ENCODE measurements around the gene ASAP3. TPM values are rescaled to one million over a fixed set of nuclear protein-coding genes. Genes with fewer than 3 reads are reported as not detected.
"Not testable (repeated sequence)": the region's sequence is repeated elsewhere in the genome, so short reads cannot be mapped to it uniquely, and the experiment has no call there.

The ASAP3 gene
- total RNA-seq, 1 donor from 2014 or later: 45.9 TPM

- no peaks in the 10 kb centered on the region for H3K9me3 ChIP-seq (ENCODE audit: control insufficient read depth in 3 of 3, low read length in 3 of 3)
- H3K36me3 ChIP-seq (ENCODE audit: control insufficient read depth in 3 of 3, insufficient read depth in 3 of 3, low read length in 3 of 3): no peaks in the 10 kb centered on the region
- H3K4me1 ChIP-seq (ENCODE audit: control insufficient read depth in 3 of 3, insufficient read depth in 3 of 3, low read length in 3 of 3): no peaks in the 10 kb centered on the region
- H3K27ac ChIP-seq (ENCODE audit: low read depth, low read length): no peak overlapping the region
- no peak overlapping the region for H3K4me3 ChIP-seq (ENCODE audit: low read length in 3 of 3)
- H3K27me3 ChIP-seq (ENCODE audit: control insufficient read depth in 3 of 3, insufficient read depth in 3 of 3, low read length in 3 of 3): no peaks in the 10 kb centered on the region
- H3K9ac ChIP-seq (ENCODE audit: low read depth in 1 of 3, low read length in 3 of 3): no peak overlapping the region
Observed at GRCh38 chr1:23514111-23514679, 30.2 kb upstream of the ASAP3 start.

- Histone ChIP-seq H3K27ac (ENCODE audit: low read depth, low read length) (no peak overlapping the region), H3K36me3 (ENCODE audit: control insufficient read depth in 3 of 3, insufficient read depth in 3 of 3, low read length in 3 of 3) (no peaks in the 10 kb centered on the region), H3K9ac (ENCODE audit: low read depth in 1 of 3, low read length in 3 of 3) (no peak overlapping the region), H3K4me1 (ENCODE audit: control insufficient read depth in 3 of 3, insufficient read depth in 3 of 3, low read length in 3 of 3) (no peaks in the 10 kb centered on the region), H3K27me3 (ENCODE audit: control insufficient read depth in 3 of 3, insufficient read depth in 3 of 3, low read length in 3 of 3) (peaks cover 0 to 2% (median 0%) of the 10 kb centered on the region in 3 donors), H3K9me3 (ENCODE audit: control insufficient read depth in 3 of 3, low read length in 3 of 3) (no peaks in the 10 kb centered on the region), H3K4me3 (ENCODE audit: low read length in 3 of 3) (no peak overlapping the region)
Observed at GRCh38 chr1:23509896-23510295, 25.9 kb upstream of the ASAP3 start.

- peaks cover 0 to 3% (median 0%) of the 10 kb centered on the region in 3 donors for H3K27me3 ChIP-seq (ENCODE audit: control insufficient read depth in 3 of 3, insufficient read depth in 3 of 3, low read length in 3 of 3)
- H3K9ac ChIP-seq (ENCODE audit: low read depth in 1 of 3, low read length in 3 of 3): no peak overlapping the region
- H3K4me3 ChIP-seq (ENCODE audit: low read length in 3 of 3): no peak overlapping the region
- H3K27ac ChIP-seq (ENCODE audit: low read depth, low read length): no peak overlapping the region
- no peaks in the 10 kb centered on the region for H3K4me1 ChIP-seq (ENCODE audit: control insufficient read depth in 3 of 3, insufficient read depth in 3 of 3, low read length in 3 of 3)
- H3K36me3 ChIP-seq (ENCODE audit: control insufficient read depth in 3 of 3, insufficient read depth in 3 of 3, low read length in 3 of 3): no peaks in the 10 kb centered on the region
- H3K9me3 ChIP-seq (ENCODE audit: control insufficient read depth in 3 of 3, low read length in 3 of 3): no peaks in the 10 kb centered on the region
Observed at GRCh38 chr1:23506376-23507107, 22.6 kb upstream of the ASAP3 start.

- Histone ChIP-seq H3K36me3 (ENCODE audit: control insufficient read depth in 3 of 3, insufficient read depth in 3 of 3, low read length in 3 of 3) (no peaks in the 10 kb centered on the region), H3K9ac (ENCODE audit: low read depth in 1 of 3, low read length in 3 of 3) (no peak overlapping the region), H3K4me1 (ENCODE audit: control insufficient read depth in 3 of 3, insufficient read depth in 3 of 3, low read length in 3 of 3) (no peaks in the 10 kb centered on the region), H3K27me3 (ENCODE audit: control insufficient read depth in 3 of 3, insufficient read depth in 3 of 3, low read length in 3 of 3) (peaks cover 0 to 3% (median 0%) of the 10 kb centered on the region in 3 donors), H3K4me3 (ENCODE audit: low read length in 3 of 3) (no peak overlapping the region), H3K27ac (ENCODE audit: low read depth, low read length) (no peak overlapping the region), H3K9me3 (ENCODE audit: control insufficient read depth in 3 of 3, low read length in 3 of 3) (no peaks in the 10 kb centered on the region)
Observed at GRCh38 chr1:23505851-23506250, 21.9 kb upstream of the ASAP3 start.

- not testable (repeated sequence) for H3K27ac ChIP-seq (ENCODE audit: low read depth, low read length); H3K9ac ChIP-seq (ENCODE audit: low read depth in 1 of 3, low read length in 3 of 3); H3K4me3 ChIP-seq (ENCODE audit: low read length in 3 of 3); H3K27me3 ChIP-seq (ENCODE audit: control insufficient read depth in 3 of 3, insufficient read depth in 3 of 3, low read length in 3 of 3); H3K4me1 ChIP-seq (ENCODE audit: control insufficient read depth in 3 of 3, insufficient read depth in 3 of 3, low read length in 3 of 3); H3K36me3 ChIP-seq (ENCODE audit: control insufficient read depth in 3 of 3, insufficient read depth in 3 of 3, low read length in 3 of 3); H3K9me3 ChIP-seq (ENCODE audit: control insufficient read depth in 3 of 3, low read length in 3 of 3)
Observed at GRCh38 chr1:23504156-23504555, 20.2 kb upstream of the ASAP3 start.

GRCh38 chr1:23502951-23503350 is 19.0 kb upstream of the ASAP3 start:
- Histone ChIP-seq H3K4me3 (ENCODE audit: low read length in 3 of 3) (no peak overlapping the region), H3K36me3 (ENCODE audit: control insufficient read depth in 3 of 3, insufficient read depth in 3 of 3, low read length in 3 of 3) (no peaks in the 10 kb centered on the region), H3K27me3 (ENCODE audit: control insufficient read depth in 3 of 3, insufficient read depth in 3 of 3, low read length in 3 of 3) (peaks cover 0 to 3% (median 0%) of the 10 kb centered on the region in 3 donors), H3K9me3 (ENCODE audit: control insufficient read depth in 3 of 3, low read length in 3 of 3) (no peaks in the 10 kb centered on the region), H3K4me1 (ENCODE audit: control insufficient read depth in 3 of 3, insufficient read depth in 3 of 3, low read length in 3 of 3) (no peaks in the 10 kb centered on the region), H3K27ac (ENCODE audit: low read depth, low read length) (no peak overlapping the region), H3K9ac (ENCODE audit: low read depth in 1 of 3, low read length in 3 of 3) (no peak overlapping the region)

- Histone ChIP-seq H3K27me3 (ENCODE audit: control insufficient read depth in 3 of 3, insufficient read depth in 3 of 3, low read length in 3 of 3) (peaks cover 0 to 3% (median 0%) of the 10 kb centered on the region in 3 donors), H3K4me1 (ENCODE audit: control insufficient read depth in 3 of 3, insufficient read depth in 3 of 3, low read length in 3 of 3) (peaks cover 0 to 4% (median 0%) of the 10 kb centered on the region in 3 donors), H3K4me3 (ENCODE audit: low read length in 3 of 3) (no peak overlapping the region), H3K9ac (ENCODE audit: low read depth in 1 of 3, low read length in 3 of 3) (no peak overlapping the region), H3K9me3 (ENCODE audit: control insufficient read depth in 3 of 3, low read length in 3 of 3) (no peaks in the 10 kb centered on the region), H3K36me3 (ENCODE audit: control insufficient read depth in 3 of 3, insufficient read depth in 3 of 3, low read length in 3 of 3) (no peaks in the 10 kb centered on the region), H3K27ac (ENCODE audit: low read depth, low read length) (no peak overlapping the region)
Observed at GRCh38 chr1:23500466-23500865, 16.5 kb upstream of the ASAP3 start.

GRCh38 chr1:23497777-23498439 is 13.9 kb upstream of the ASAP3 start:
- Histone ChIP-seq H3K4me3 (ENCODE audit: low read length in 3 of 3) (no peak overlapping the region), H3K27me3 (ENCODE audit: control insufficient read depth in 3 of 3, insufficient read depth in 3 of 3, low read length in 3 of 3) (no peaks in the 10 kb centered on the region), H3K36me3 (ENCODE audit: control insufficient read depth in 3 of 3, insufficient read depth in 3 of 3, low read length in 3 of 3) (no peaks in the 10 kb centered on the region), H3K9me3 (ENCODE audit: control insufficient read depth in 3 of 3, low read length in 3 of 3) (no peaks in the 10 kb centered on the region), H3K9ac (ENCODE audit: low read depth in 1 of 3, low read length in 3 of 3) (peak overlapping the region in 1 of 3 donors; percentile 45), H3K27ac (ENCODE audit: low read depth, low read length) (no peak overlapping the region), H3K4me1 (ENCODE audit: control insufficient read depth in 3 of 3, insufficient read depth in 3 of 3, low read length in 3 of 3) (peaks cover 0 to 4% (median 0%) of the 10 kb centered on the region in 3 donors)

- Histone ChIP-seq H3K27ac (ENCODE audit: low read depth, low read length) (no peak overlapping the region), H3K9me3 (ENCODE audit: control insufficient read depth in 3 of 3, low read length in 3 of 3) (no peaks in the 10 kb centered on the region), H3K36me3 (ENCODE audit: control insufficient read depth in 3 of 3, insufficient read depth in 3 of 3, low read length in 3 of 3) (no peaks in the 10 kb centered on the region), H3K4me1 (ENCODE audit: control insufficient read depth in 3 of 3, insufficient read depth in 3 of 3, low read length in 3 of 3) (peaks cover 0 to 10% (median 3%) of the 10 kb centered on the region in 3 donors), H3K4me3 (ENCODE audit: low read length in 3 of 3) (no peak overlapping the region), H3K27me3 (ENCODE audit: control insufficient read depth in 3 of 3, insufficient read depth in 3 of 3, low read length in 3 of 3) (no peaks in the 10 kb centered on the region), H3K9ac (ENCODE audit: low read depth in 1 of 3, low read length in 3 of 3) (no peak overlapping the region)
Observed at GRCh38 chr1:23496490-23497181, 12.7 kb upstream of the ASAP3 start.

GRCh38 chr1:23494836-23495235 is 10.9 kb upstream of the ASAP3 start:
- not testable (repeated sequence) for H3K27me3 ChIP-seq (ENCODE audit: control insufficient read depth in 3 of 3, insufficient read depth in 3 of 3, low read length in 3 of 3); H3K4me3 ChIP-seq (ENCODE audit: low read length in 3 of 3)

More at GRCh38 chr1:23494836-23495235, 10.9 kb upstream of the ASAP3 start:
- H3K9ac ChIP-seq (ENCODE audit: low read depth in 1 of 3, low read length in 3 of 3); H3K36me3 ChIP-seq (ENCODE audit: control insufficient read depth in 3 of 3, insufficient read depth in 3 of 3, low read length in 3 of 3); H3K4me1 ChIP-seq (ENCODE audit: control insufficient read depth in 3 of 3, insufficient read depth in 3 of 3, low read length in 3 of 3); H3K9me3 ChIP-seq (ENCODE audit: control insufficient read depth in 3 of 3, low read length in 3 of 3); H3K27ac ChIP-seq (ENCODE audit: low read depth, low read length): not testable (repeated sequence)

Data from skeletal muscle tissue (tissue), 4 donors.